Measurements from ENCODE around the gene PKIG.

DNA sequence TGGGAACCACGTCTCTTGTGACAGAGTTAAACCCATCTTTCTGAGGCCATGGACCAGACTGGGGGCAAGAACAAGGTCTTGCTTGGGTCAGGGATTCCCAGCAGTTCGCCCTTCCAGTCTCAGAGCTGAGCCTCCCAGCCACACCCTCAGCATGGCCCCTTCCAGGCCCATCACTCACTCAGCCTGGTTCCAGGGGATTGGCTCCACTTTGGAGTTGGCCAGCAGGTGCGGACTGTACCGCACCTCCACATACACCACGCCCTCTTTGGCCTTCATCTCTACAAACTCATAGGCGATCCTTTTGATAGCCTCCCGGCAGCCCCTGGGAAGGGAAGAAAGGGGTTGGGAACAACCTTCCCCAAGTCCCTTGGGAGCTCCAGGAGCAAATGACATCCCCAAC, 43.9 kb downstream of the PKIG start:
- TF ChIP-seq CTCF (IDR thresholded peaks at IDR 0.05; ENCODE audit: insufficient read depth, low read depth, low read length) (no peak), EZH2 (IDR thresholded peaks at IDR 0.05; ENCODE audit: insufficient read depth, low read length) (no peak)
